SH-SY5Y (cell line): ENCODE measurements around the gene DNAL4.

Experiments used
- GATA2 ChIP-seq: IDR thresholded peaks from 2 replicates; pipeline ENCODE4 v1.6.1; 2011; ENCODE audit warnings: mild to moderate bottlenecking, low read depth, low read length
- GATA3 ChIP-seq: IDR thresholded peaks from 2 replicates; pipeline ENCODE4 v1.6.1; 2011; ENCODE audit warnings: low read depth, mild to moderate bottlenecking, low read length, moderate library complexity

- TF ChIP-seq GATA2: no peak
- no peak for TF ChIP-seq GATA3
These were observed 29.1 kb upstream of the DNAL4 start for GRCh38 chr22:38823076-38823475.
